MM.1S (cell line): ENCODE results near the gene GNB1.

Source experiments
- EZH2 ChIP-seq: fragments of 300-600 bp; sonication (generic); optimal IDR thresholded peaks from 2 replicates; pipeline ENCODE3; 2017; ENCODE audit warnings: low read depth, mild to moderate bottlenecking, antibody characterized with exemption, low read length, mixed read lengths
- TF ChIP-seq, protein P1 (sequence below): fragments of 300-600 bp; sonication (generic); IDR thresholded peaks from 2 replicates; pipeline ENCODE4 v1.5.1; 2016; ENCODE audit warnings: antibody characterized with exemption, low read length, mixed read lengths

DNA sequence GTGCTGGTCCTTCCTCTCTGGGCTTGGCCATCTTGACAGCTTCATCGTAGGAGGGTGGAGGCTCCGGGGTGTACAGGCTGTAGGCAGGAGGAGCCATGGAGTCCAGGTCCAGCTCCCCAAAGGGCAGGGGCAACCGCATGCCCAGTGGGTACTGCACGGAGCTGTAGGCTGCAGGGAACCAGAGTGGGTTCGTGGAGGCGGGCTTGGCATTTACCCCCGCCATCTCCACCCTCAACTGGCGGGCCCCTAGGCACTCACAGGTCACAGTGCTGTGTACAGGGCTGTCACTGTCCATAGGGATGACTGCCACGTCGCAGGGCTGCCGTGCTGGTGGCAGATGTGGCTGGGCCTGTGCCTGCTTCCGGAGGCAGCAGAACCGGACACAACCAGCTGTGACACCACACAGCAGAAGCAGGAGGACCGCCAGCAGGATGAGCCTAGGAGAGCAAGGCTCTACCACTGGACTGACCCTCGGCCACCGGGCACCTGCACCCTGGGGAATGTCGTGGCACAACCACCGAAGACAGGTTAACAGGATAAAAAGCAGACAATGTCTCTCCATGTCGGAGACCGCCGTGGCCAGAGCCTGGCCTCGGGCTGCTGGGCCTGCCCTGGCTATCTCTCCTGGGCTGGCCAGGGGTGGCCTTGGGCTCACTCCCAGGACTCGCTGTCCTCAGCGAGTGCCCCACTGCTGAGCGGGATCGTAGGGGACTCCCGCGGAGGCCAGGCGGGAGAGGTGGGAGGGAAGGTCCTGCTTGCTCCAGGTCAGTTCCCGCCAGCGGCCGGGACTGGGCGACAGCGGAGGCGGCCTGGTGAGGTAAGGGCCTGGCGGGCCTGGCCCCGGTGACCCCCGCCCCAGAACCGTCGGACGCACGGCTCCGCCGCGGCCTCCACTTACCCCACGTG lies 27.4 kb upstream of the GNB1 start:
- TF ChIP-seq, protein P1, sequence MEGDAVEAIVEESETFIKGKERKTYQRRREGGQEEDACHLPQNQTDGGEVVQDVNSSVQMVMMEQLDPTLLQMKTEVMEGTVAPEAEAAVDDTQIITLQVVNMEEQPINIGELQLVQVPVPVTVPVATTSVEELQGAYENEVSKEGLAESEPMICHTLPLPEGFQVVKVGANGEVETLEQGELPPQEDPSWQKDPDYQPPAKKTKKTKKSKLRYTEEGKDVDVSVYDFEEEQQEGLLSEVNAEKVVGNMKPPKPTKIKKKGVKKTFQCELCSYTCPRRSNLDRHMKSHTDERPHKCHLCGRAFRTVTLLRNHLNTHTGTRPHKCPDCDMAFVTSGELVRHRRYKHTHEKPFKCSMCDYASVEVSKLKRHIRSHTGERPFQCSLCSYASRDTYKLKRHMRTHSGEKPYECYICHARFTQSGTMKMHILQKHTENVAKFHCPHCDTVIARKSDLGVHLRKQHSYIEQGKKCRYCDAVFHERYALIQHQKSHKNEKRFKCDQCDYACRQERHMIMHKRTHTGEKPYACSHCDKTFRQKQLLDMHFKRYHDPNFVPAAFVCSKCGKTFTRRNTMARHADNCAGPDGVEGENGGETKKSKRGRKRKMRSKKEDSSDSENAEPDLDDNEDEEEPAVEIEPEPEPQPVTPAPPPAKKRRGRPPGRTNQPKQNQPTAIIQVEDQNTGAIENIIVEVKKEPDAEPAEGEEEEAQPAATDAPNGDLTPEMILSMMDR = no peak
- no peak for TF ChIP-seq EZH2
